ENCODE results near the gene MOB1A. TPM values are rescaled to one million over a fixed set of nuclear protein-coding genes. Genes with fewer than 3 reads are reported as not detected.
"Not testable (repeated sequence)": the region's sequence is repeated elsewhere in the genome, so short reads cannot be mapped to it uniquely, and the experiment has no call there.

Gene MOB1A
- 71.0 TPM for total RNA-seq

DNA sequence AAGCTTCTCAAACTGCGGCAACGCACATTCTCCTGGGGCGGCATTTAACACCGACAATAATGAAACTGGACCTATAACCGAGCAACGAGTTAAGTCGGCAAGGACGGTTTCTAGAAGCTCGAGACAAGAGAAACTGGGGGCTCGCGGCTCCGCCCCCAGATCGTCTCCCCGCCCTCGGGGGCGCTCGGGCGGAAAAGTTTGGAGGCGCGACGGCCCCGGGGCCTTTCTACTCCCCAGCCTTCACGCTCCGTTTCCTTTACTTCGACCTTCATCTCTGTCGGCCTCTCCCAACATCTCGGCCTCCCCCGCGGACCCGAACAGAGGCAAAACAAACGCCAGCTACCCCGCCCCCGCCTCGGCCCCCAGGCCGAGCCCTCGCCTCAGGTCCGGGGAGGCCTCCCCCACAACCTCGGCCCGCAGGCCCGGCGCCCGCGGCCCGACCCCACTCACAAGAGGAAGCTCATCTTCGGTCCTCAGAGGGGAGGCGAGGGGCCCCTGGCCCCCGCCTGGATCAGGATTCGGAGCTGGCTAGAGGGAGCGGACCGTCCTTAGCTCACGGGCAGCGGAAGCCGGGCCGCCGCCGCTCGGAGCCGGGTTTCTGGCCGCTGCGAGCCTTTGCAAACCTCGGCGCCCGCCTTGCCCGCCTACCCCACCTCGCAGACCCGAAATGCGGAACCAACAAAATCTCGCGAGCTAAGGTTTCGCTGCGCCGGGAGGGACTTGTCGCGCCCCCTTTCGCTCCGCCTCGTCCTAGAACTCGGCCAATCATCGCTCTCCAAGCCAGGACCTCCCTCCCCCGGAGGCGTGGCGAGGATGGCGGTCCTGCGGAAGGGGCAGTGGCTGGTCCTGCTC is at the start of gene MOB1A:
Gene MOB1A (minus strand): TSS at position 669 of the 852 bp plus-strand sequence. CDS start 205 bp downstream, at position 464.
- peak; percentile 100 for DNase-seq

DNA sequence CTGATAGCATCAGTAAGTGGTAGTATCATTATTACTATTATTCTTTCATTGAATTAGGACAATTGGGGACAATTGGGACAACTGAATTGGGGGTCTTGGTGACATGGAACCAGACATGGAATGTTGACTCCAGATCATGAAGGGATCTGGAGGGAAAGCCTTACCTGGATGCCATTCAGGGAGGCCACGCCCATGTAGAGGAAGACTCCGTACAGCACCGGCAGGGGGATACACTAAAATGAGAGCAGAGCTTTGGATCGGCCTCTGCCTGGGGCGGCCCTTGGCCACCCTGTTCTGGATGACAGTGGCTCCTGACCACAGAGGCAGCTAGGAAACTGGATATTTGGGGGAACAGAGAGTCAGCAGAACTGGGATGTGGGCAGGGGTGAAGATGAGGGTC is 49.0 kb upstream of the MOB1A start:
- no peak for DNase-seq

DNA sequence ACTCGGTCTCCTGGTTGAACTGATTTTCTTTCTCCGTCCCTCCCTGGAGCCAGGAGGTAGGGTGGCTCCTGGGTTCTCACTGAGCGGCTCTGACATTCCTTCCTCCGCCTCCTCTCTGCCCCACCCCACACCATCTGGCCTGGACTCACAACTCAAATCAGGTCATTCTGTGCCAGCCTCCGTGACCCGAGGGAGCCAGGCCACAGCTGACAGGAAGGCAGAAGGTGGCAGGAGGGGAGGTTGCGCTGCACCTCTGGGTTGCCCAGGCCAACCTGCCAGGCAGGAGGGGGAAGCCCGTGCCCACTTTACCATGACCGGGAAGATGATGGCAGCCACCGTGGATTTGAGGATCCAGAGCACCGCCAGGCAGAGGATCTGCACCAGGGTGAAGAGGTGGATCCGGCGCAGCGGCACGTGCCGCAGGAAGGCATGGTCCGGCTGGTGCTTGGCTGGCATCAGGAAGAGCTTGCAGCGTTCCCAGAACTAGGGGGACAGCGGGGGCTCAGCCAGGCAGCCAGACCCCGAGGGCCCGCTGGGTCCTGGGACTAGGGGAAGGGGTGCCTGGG is 48.1 kb upstream of the MOB1A start:
- peak; percentile 27 for DNase-seq

DNA sequence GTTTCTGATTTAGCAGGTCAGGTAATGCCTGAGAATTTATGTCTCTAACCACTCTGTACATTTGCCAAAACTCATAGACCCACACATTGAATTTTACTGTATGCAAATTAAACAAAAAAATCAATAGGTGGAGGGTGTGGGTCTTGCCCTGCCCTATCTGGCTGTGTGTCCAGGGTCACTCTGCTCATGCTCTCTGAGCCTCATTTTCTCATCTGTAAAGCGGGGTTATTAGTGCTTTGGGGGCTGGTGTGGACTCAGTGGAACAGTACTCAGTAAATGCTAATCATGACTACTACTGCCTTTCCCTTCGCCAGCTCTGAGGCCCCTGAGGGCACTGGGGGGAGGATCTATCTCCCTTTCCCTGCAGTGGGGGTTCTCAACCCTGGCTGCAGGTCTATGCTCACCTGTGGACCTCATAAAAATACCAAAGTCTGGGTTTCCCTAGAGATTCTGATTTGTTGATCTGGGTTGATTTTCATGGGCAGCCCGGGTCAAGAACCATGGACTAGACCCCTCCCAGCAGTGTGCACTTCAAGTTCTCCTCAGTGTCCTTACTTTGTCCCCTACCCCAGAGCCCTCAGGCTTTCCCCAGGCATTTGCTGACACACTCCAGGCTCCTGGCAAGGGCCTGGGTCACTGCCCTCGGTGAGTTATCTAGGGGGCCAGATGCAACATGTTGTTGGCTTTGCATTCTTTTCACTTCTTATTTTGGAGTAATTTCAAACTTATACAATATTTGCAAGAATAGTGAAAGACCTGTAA is 47.2 kb upstream of the MOB1A start:
- no peak for DNase-seq

DNA sequence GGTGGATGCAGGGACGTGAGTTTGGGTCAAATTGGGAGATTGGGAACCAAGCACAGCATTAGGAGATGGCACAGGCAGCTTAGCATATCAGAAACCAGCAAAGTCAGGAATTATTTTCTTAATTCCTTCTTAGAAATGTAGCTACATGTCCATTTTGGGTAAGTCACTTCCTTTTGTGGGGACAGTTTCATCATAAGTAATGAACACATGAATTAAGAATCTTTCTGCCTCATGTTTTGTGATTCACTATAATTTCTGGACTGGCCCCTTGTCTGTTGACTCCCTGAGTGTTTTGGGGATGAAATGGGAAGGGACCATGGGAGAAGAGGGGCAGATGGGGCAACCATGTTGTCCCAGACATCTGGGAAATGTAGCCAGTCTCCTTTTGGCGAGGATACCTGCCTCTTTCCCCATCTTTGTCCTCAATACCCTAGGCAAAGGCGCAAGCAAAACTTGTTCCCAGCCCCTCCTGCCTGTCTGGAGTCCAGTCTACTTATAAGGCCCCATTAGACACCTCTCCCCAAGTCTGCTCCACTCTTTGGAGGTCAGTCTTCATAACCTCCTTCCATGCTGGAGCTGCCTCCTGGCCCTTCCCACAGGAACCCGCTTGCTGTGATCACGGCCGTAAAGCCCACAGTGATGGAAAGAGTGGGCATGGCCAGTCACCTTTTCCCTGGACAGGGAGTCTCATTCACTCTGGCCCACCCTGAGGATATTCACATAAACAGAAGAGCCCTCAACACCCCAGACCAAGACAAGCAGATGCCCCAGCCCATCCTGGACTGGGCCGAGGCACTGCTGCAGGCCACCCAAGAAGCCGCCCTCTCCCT is 45.5 kb upstream of the MOB1A start:
- no peak for DNase-seq

DNA sequence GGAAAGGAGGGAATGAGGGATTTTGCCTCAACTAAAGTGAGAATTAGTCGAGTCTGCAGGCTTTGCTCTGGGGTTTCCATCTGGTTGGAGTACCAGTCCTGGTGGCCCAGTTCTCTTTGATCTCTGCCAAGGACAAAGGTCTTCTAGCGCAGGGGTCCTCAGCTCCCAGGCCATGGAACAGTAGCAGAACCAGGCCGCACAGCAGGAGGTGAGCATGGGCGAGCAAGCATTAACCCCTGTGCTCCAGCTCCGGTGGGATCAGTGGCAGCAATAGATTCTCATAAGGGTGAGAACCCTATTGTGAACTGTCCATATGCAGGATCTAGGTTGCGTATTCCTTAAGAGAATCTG is 43.6 kb upstream of the MOB1A start:
- no peak for DNase-seq

DNA sequence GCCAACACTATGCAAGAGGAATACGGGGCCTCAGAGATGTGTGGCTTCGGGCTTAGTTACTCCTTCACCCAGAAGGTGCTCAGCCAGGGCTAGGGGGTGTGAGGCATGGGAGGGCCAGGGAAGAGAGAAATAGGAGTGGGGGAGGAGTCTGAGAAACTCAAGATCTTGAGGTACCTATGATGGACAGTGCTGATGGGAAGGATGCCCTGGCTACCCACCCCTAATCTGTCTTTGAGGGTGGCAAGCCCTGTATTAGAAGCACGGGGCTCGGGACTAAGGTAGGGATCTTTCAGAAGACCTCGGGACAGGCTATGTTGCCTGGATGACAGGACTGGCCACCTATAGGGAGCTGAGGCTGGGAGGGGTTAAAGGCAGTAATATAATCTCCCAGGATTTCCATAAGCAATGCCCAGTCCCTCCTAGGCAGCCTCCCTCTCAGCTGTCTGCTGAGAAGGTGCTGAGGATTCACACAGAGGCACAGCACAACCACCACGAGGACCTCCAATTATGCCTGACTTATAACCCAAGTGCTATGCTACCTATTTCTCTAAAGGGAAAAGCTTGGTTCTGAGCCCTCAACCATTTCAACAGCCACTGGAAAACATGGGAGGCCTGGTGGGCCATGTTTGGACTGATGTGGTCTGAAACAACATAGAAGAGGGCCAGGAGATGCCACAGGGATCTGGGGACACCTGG is 43.1 kb upstream of the MOB1A start:
- no peak for DNase-seq

DNA sequence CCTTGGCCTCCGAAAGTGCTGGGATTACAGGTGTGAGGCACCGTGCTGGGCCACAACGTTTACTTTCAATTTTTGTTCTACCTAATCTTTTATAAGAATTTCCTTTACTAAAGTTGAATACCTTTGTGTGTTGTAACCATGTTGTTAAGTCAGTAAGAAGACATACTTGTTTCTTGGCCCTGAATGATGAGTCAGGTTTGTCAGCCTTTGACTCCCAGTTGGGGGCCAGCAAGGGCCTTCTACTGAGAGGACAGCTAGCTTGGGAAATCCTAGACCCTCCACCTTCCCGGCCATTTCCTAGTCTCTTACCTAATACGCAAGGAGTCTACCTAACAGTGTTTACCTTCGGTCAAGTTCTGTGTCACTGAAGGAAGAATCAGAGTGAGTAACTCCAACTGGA is 42.4 kb upstream of the MOB1A start:
- DNase-seq = no peak

DNA sequence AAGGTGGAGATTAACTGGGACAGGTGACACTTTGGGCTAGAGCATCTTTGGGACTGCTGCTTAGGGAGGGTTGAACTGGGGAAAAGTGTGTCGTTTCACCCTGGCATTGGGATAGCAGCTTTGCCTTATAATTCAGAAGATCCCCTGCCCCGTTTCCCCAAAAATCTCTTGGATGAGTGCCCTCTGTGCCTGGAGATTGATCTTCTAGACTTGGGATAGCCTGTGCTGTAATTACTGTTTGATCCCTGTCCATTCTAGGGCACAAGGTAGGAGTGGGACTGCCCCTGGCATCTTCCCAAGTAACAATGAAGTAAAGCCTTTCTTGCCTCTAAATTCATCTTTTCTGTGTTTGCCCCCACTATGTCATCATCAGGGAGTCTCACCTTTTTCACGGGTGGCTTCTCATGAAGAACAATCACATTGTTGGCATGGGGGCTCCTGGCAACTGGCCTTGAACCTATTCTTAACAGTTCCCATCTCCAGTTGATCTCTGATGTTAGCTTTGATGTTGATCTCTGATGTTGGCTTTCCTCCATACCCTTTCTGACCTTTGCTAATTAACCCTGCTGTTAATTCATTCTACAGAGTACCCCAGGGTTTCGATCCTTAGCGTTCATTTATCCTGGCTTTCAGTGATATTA is 41.3 kb upstream of the MOB1A start:
- no peak for DNase-seq

DNA sequence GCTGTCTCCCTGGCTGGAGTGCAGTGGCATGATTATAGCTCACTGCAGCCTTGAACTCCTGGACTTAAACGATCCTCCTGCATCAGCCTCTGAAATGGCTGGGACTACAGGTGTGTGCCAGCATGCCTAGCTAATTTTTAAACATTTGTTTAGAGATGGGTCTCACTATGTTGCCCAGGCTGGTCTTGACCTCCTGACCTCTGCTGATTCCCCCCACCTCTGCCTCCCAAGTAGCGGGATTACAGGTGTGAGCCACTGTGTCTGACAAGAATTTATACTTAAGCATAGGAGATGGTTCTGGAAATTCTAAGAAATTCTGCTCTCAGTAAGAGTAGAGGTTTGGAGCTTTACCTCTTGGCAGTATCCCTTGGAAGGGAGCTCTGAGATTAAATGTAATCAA is 38.0 kb upstream of the MOB1A start:
- DNase-seq = no peak

DNA sequence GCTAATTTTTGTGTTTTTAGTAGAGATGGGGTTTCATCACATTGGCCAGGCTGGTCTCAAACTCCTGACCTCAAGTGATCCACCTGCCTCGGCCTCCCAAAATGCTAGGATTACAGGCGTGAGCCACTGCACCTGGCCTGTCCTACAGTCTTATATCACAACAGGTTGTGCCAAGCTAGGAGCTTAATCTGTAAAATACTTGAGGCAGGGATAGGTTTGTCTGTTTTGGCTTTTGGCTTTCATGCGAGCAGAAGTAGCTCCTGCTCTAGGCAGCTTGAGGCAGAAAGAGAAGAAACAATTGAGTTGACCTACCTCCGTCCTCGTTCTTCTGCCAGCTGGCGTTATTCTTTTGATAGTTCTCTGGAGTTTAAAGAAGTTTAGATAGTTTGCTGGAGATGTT is 37.1 kb upstream of the MOB1A start:
- DNase-seq = not testable (repeated sequence)

DNA sequence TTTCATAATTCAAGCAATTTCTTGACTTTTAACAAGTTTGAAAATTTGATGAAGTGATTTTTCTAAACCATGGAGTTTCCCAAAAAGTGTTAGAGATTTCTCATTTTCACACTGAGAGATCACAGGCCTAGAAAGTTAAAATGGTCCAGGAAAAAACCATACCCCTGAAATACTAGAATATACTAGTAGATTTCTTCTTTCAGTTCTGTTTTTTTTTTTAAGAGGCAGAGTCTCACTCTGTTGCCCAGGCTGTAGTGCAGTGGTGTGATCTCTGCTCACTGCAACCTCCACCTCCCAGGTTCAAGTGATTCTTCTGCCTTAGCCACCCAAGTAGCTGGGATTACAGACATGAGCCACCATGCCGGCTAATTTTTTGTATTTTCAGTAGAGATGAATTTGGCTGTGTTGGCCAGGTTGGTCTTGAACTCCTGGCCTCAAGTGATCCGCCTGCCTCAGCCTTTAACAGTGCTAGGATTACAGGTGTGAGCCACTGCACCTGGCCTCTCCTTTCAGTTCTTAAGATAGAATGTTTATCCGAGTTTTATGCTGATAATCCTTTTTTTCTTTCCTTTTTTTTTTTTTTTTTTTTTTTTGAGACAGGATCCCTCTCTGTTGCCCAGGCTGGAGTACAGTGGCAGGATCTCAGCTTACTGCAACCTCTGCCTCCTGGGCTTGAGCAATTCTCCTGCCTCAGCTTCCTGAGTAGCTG is 34.2 kb upstream of the MOB1A start:
- no peak for DNase-seq

DNA sequence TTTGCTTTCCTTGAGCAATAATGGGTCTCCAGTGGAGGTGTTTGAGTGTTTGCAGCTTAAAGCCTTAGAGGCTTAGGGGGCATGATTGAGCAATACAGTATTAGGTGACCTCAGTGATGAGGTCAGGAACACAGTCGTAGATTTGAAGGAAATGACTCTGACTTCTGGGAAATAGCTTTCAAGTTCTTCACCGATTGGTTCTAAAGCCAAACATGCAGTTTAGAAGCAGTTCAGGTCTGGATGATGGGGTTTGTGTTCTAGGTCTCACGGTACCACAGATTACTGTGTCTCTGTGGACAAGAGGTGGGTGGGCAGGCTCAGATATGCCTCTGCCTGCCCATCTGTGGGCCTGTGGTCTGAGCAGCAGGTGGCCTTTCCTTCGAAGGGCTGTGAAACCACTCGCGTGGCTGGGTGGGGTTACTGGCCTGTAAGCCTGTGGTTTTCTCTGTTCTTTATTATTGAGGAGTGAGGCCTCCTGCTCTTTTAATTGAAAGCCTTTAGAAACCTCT is 27.6 kb upstream of the MOB1A start:
- DNase-seq = no peak

DNA sequence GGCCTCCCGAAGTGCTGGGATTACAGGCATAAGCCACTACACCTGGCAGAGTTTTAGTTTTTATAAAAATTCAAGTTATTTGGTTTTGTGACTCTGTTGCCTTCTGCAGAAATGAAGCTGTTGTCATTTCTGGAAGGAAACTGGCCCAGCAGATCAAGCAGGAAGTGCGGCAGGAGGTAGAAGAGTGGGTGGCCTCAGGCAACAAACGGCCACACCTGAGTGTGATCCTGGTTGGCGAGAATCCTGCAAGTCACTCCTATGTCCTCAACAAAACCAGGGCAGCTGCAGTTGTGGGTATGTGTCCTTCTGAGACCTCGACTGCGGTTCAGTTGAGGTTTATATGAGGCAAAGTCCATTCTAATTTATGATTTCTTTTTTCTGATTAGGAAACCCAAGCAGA is 26.9 kb upstream of the MOB1A start:
- DNase-seq = no peak

DNA sequence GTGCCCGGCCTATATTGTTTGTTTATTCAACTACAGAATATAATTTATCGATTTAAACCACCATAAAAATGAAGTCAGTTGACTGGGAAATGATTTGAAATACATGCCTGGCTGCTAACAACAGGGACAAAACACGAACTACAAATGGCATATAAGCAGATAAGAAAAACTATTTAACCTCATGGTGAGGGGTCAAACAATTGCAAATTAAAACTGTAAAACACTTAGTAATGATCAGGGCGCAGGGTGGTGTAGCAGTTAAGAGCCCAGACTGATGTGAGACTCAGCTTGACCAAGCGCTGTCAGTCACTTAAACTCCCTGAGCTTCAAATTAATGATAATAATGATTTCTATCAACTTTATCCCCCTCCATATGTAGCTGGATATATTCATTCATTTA is 26.4 kb upstream of the MOB1A start:
- DNase-seq = no peak

DNA sequence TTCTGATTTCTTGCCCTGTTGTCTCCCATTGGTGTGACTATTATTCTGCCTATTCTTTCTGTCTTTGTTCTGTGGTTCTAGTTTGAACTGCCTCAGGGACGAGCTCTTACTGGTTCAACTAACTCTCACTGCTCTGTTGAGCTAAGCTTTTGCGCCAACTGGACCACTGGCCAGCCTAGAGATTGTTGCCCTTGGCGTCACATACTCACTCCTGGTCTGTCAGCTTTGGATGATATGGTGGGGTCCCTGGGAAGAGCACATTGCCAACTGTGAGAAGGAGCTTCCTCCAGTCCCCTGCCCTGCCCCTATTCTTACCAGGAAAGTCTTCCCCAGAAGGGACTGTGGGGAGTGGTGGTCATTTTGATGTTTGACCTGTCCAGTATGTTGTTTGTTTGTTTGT is 25.8 kb upstream of the MOB1A start:
- DNase-seq = no peak

DNA sequence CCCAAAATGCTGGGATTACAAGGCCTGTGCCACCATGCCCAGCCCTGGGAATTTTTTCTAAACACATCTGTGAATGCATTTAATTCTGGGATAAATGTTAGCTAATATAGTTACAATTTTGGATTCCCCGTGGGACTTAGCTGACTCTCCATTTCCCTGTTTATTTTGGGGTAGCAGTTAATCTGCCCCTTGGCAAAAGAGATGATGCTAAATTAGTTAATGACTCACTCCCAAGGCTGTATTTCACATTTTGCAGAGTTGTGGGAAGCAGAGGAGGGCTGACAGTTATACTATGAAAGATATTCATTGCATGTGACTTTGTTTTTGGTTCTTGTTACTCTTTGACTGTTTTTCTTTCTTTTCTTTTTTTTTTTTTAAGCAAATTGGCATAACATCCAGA is 22.9 kb upstream of the MOB1A start:
- no peak for DNase-seq

DNA sequence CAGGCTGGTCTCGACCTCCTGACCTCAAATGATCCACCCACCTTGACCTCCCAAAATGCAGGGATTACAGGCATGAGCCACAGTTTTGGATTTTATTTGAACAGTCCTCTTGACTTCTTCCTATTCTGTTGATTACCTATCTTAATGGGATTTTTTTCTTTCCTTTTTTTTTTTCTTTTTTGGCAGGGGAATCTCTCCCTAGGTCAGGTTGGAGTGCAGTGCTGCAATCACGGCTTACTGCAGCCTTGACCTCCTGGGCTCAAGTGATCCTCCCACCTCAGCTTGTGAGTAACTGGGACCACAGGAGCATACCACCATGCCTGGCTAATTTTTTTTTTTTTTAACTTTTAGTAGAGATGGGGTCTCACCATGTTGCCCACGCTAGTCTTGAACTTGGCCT is 22.5 kb upstream of the MOB1A start:
- DNase-seq = no peak

DNA sequence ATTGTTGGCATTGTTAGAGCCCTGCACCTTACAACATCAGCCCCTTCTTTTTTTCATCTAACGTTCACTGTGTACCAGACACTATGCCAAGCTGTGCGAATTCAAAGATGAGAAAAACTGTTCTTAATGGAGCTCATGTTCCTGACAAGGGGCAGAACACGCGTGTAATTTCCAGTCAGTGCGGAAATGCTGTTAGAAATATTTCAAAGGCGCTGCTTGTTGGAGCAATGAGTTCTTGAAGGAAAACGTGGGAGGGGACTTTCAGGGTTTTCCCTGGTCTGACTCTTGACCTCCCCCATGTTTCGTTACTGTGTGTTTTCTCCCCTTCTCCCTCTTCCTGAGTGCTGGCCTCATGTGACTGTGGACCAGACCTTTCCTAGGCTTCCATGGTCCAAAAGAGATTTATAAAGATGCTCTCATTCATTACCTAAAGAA is 21.2 kb upstream of the MOB1A start:
- peak; percentile 22 for DNase-seq

DNA sequence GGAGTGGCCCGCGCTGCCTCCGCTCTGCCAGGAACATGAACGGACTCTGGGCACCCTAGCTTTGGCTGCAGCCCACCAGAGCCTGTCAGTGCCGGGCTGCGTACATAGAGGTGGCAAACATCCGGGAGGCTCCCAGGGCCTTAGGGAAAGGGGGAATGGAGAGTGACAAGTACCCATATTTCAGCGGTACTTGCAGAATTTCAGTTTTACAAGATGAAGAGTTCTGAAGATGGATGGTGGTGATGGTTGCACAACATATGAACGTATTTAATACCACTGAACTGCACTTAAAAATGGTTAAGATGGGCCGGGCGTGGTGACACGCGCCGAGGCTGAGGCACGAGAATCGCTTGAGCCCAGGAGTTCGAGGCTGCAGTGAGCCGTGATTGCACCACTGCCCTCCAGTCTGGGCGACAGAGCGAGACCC is 20.6 kb upstream of the MOB1A start:
- no peak for DNase-seq

Measured in tongue (tissue), 2 donors.